GM12891 (cell line): ENCODE results near the gene FRMPD4.

Experiments
- POLR2A ChIP-seq: IDR thresholded peaks from 2 replicates; pipeline ENCODE4 v1.6.1; 2011; ENCODE audit warnings: low read depth, low read length, control low read depth
- POLR2AphosphoS5 ChIP-seq: IDR thresholded peaks from 2 replicates; pipeline ENCODE4 v1.6.1; 2011; ENCODE audit warnings: low read depth, low read length, control low read depth
- TAF1 ChIP-seq: IDR thresholded peaks from 2 replicates; pipeline ENCODE4 v1.6.1; 2011; ENCODE audit warnings: low read depth, low read length, control low read depth

- TF ChIP-seq POLR2A, result no peak
- no peak for TF ChIP-seq TAF1
- TF ChIP-seq POLR2AphosphoS5, result no peak
Observed at GRCh38 chrX:12446342-12447075, 308.2 kb downstream of the FRMPD4 start.
